Neuron (in vitro differentiated cells): ENCODE measurements around the gene SLC2A9.
"Not testable (repeated sequence)": the region's sequence is repeated elsewhere in the genome, so short reads cannot be mapped to it uniquely, and the experiment has no call there.

Experiments
- H2AFZ ChIP-seq: one replicate; pipeline ENCODE4 v1.6.1; 2013; ENCODE audit warnings: low read depth, mild to moderate bottlenecking, inconsistent platforms, low read length, moderate library complexity
- H3K27me3 ChIP-seq: one replicate; pipeline ENCODE4 v1.6.1; 2013; ENCODE audit warnings: low read length; ENCODE audit not compliant: insufficient read depth
- H3K36me3 ChIP-seq: one replicate; pipeline ENCODE4 v1.6.1; 2013; ENCODE audit warnings: low read length; ENCODE audit not compliant: insufficient read depth
- H3K4me1 ChIP-seq: one replicate; pipeline ENCODE4 v1.6.1; 2013; ENCODE audit warnings: low read length; ENCODE audit not compliant: insufficient read depth
- H3K4me3 ChIP-seq: 2 replicates; pipeline ENCODE4 v1.5.1; 2013; ENCODE audit warnings: mild to moderate bottlenecking, low read length, moderate library complexity
- H3K9me3 ChIP-seq: one replicate; pipeline ENCODE4 v1.6.1; 2013; ENCODE audit warnings: low read length

The SLC2A9 gene

DNA sequence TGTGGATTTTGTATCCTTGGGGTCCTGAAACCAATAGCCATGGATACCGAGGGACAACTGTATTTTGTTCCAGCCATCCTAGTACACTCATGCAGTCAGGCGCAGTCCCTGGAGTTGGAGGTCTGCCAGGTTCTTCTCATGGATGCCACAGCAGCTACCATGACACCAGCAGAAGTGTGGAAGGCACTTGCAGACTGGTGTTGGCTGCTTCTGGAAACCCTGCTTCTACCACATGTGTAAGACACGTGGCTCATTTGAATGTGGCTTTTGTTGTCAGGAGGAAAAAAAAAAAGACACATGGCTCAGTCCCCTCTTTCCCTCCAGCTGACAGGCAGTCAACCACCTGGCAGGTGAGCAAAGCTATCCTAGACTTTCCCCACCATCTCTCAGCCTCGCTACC lies 220.4 kb downstream of the SLC2A9 start:
- H3K9me3 ChIP-seq, result no peaks in the 10 kb centered on the region
- no peaks in the 10 kb centered on the region for H3K4me1 ChIP-seq
- H2AFZ ChIP-seq, result no peak overlapping the region
- H3K27me3 ChIP-seq, result no peaks in the 10 kb centered on the region
- no peaks in the 10 kb centered on the region for H3K36me3 ChIP-seq
- no peak overlapping the region for H3K4me3 ChIP-seq

GRCh38 chr4:9796641-9797040 lies 224.7 kb downstream of the SLC2A9 start:
- H3K4me1 ChIP-seq, H3K36me3 ChIP-seq, H3K4me3 ChIP-seq, H2AFZ ChIP-seq, H3K27me3 ChIP-seq, H3K9me3 ChIP-seq: not testable (repeated sequence)

- H3K36me3 ChIP-seq, result no peaks in the 10 kb centered on the region
- no peak overlapping the region for H3K4me3 ChIP-seq
- no peaks in the 10 kb centered on the region for H3K9me3 ChIP-seq
- no peak overlapping the region for H2AFZ ChIP-seq
- no peaks in the 10 kb centered on the region for H3K4me1 ChIP-seq
- no peaks in the 10 kb centered on the region for H3K27me3 ChIP-seq
These were observed 228.9 kb downstream of the SLC2A9 start for GRCh38 chr4:9792381-9792780.

GRCh38 chr4:9785891-9786290 lies 235.4 kb downstream of the SLC2A9 start:
- peaks cover 26% of the 10 kb centered on the region for H3K27me3 ChIP-seq
- H3K9me3 ChIP-seq, H3K36me3 ChIP-seq, H3K4me3 ChIP-seq, H2AFZ ChIP-seq, H3K4me1 ChIP-seq: not testable (repeated sequence)

DNA sequence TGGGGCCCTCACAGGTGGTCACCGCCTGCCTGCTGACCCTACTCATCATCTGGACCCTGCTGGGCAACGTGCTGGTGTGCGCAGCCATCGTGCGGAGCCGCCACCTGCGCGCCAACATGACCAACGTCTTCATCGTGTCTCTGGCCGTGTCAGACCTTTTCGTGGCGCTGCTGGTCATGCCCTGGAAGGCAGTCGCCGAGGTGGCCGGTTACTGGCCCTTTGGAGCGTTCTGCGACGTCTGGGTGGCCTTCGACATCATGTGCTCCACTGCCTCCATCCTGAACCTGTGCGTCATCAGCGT lies 239.2 kb downstream of the SLC2A9 start:
- Histone ChIP-seq H3K4me1 (no peaks in the 10 kb centered on the region), H3K36me3 (no peaks in the 10 kb centered on the region), H3K27me3 (peaks cover 35% of the 10 kb centered on the region), H3K9me3 (no peaks in the 10 kb centered on the region), H3K4me3 (no peak overlapping the region), H2AFZ (no peak overlapping the region)

- peaks cover 35% of the 10 kb centered on the region for H3K27me3 ChIP-seq
- no peaks in the 10 kb centered on the region for H3K9me3 ChIP-seq
- no peak within 1 kb of the TSS for H3K4me3 ChIP-seq
- H3K4me1 ChIP-seq, result no peaks in the 10 kb centered on the region
- no peaks in the 10 kb centered on the region for H3K36me3 ChIP-seq
- H2AFZ ChIP-seq, result no peak within 1 kb of the TSS
These were observed 239.8 kb downstream of the SLC2A9 start, which contains the start of gene DRD5 for GRCh38 chr4:9781343-9782135. DRD5 (plus strand) TSS chr4:9781634; CDS start chr4:9782030, 396 bp downstream.
